Cardiac septum (tissue), 1 donor: Measurements from ENCODE around the gene NDUFC2. TPM values are rescaled to one million over a fixed set of nuclear protein-coding genes. Genes with fewer than 3 reads are reported as not detected.
"Not testable (repeated sequence)": the region's sequence is repeated elsewhere in the genome, so short reads cannot be mapped to it uniquely, and the experiment has no call there.

Experiments used
- DNase-seq: peaks from one replicate; pipeline ENCODE4 v3.0.0-alpha.2; 2020; ENCODE audit warnings: low spot score
- intact Hi-C: fragments of 100-400 bp; cut with DNase I; formaldehyde crosslinking; loops from one replicate; pipeline ENCODE4 v1.14.0; 2022
- total RNA-seq: library from RNA; stranded (reverse); fragmentation: NEBNext Ultra II Directional; extraction: Animal tissue kit (Norgen Biotek cat#: 25700); gene quantifications from one replicate; pipeline ENCODE4 v1.2.1, GENCODE V29; 2021
- donor health status: DM: no; HTN: no; CAD: no.

The NDUFC2 gene
- total RNA-seq, 1 donor from 2014 or later = 225 TPM

GRCh38 chr11:78037825-78038620 lies 41.6 kb downstream of the NDUFC2 start:
- no peak for DNase-seq
- intact Hi-C loops = no loop called here

GRCh38 chr11:78037056-78037455 lies 42.6 kb downstream of the NDUFC2 start:
- no peak for DNase-seq
- intact Hi-C loops = no loop called here

GRCh38 chr11:78036313-78036712 lies 43.3 kb downstream of the NDUFC2 start:
- no peak for DNase-seq
- intact Hi-C loops = no loop called here

GRCh38 chr11:78034623-78035022 lies 45.0 kb downstream of the NDUFC2 start:
- DNase-seq = no peak
- intact Hi-C loops = no loop called here

GRCh38 chr11:78033040-78033439 lies 46.6 kb downstream of the NDUFC2 start:
- DNase-seq = no peak
- intact Hi-C loops = no loop called here

GRCh38 chr11:78032090-78032489 lies 47.6 kb downstream of the NDUFC2 start:
- intact Hi-C loops = no loop called here
- no peak for DNase-seq

GRCh38 chr11:78031629-78032028 lies 48.0 kb downstream of the NDUFC2 start:
- intact Hi-C loops = no loop called here

GRCh38 chr11:78030429-78031325 lies 49.0 kb downstream of the NDUFC2 start:
- intact Hi-C loops = no loop called here
- peak; percentile 77 for DNase-seq

More at GRCh38 chr11:78031629-78032028, 48.0 kb downstream of the NDUFC2 start:
- no peak for DNase-seq

- intact Hi-C loops, DNase-seq: not testable (repeated sequence)
Observed at GRCh38 chr11:78028423-78028822, 51.2 kb downstream of the NDUFC2 start.

GRCh38 chr11:78027759-78028158 lies 51.9 kb downstream of the NDUFC2 start:
- intact Hi-C loops = no loop called here
- no peak for DNase-seq

- intact Hi-C loops = no loop called here
Observed at GRCh38 chr11:78025378-78025777, 54.3 kb downstream of the NDUFC2 start.

GRCh38 chr11:78023426-78023825 lies 56.2 kb downstream of the NDUFC2 start:
- DNase-seq = no peak
- intact Hi-C loops = no loop called here

More at GRCh38 chr11:78025378-78025777, 54.3 kb downstream of the NDUFC2 start:
- no peak for DNase-seq

GRCh38 chr11:78022397-78023396 lies 57.0 kb downstream of the NDUFC2 start, which contains the start of gene KCTD14:
Gene KCTD14 (minus strand): TSS chr11:78023276. CDS start chr11:78023249, 27 bp downstream.
- DNase-seq = no peak
- intact Hi-C loops = no loop called here

- intact Hi-C loops = no loop called here
- no peak for DNase-seq
Observed at GRCh38 chr11:78021611-78022010, 58.1 kb downstream of the NDUFC2 start.

GRCh38 chr11:78020246-78020645 lies 59.4 kb downstream of the NDUFC2 start:
- no peak for DNase-seq
- intact Hi-C loops = no loop called here

GRCh38 chr11:78019808-78020207 lies 59.9 kb downstream of the NDUFC2 start:
- no peak for DNase-seq
- intact Hi-C loops = no loop called here
